NCI-H1694 (cell line): ENCODE results near the gene GLT8D1.

ENCODE experiments used
- DNase-seq: peaks from one replicate; lab custom pipeline; 2025; lab: John Stamatoyannopoulos, UW

The GLT8D1 gene

DNA sequence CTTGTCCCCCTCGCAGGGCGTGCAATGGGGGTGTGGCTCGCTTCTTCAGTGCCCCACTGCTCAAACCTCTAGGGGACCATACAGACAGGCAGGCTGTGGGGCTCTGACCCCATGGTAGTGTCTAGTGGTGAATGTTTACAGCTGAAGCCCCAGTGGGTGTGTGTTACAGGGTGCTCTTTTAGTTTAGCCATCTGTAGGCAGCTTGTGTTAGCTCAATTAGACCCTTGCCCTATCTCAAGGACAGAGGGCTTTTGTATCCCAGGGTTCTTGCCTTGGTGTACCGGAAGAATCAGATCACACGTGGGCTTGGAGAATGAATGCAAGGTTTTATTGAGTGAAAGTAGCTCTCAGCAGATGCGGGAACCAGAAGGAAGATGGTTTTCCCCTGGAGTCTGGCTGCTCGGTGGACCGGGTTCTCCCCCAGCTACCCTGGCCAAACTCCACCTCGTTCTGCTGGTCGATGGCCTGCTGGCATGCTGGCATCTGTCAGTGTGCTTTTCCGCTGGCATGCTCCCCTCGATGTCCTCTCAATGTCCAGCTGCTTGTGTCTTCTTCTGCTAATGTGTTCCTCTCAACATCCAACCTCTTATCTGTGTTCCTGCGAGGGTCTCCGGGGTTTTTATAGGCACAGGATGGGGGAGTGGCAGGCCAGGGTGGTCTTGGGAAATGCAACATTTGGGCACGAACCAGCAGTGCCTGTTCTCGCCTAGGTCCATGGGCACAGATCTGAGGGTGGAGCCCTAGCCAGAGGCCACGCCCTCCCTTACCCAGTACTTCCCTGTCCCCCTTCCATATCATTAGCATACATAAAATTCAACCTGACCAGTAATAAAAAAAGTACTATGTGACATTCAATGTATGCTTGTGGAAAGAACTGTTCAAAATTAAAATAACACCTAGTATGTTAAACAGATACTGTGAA, 7.0 kb upstream of the GLT8D1 start:
- no peak for DNase-seq

DNA sequence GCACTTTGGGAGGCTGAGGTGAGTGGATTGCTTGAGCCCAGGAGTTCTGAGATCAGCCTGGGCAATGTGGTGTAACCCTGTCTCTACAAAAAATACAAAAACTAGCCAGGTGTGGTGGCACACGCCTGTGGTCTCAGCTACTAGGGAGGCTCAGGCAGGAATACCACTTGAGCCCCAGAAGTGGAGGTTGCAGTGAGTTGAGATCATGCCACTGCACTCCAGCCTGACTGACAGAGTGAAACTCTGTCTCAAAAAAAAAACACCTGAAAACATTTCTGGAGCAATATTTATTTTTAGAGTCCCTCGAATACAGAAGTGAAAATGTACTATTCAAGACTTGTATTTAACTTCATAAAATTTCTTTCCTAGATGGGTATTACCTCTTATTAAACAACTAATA, 4.9 kb upstream of the GLT8D1 start:
- no peak for DNase-seq

DNA sequence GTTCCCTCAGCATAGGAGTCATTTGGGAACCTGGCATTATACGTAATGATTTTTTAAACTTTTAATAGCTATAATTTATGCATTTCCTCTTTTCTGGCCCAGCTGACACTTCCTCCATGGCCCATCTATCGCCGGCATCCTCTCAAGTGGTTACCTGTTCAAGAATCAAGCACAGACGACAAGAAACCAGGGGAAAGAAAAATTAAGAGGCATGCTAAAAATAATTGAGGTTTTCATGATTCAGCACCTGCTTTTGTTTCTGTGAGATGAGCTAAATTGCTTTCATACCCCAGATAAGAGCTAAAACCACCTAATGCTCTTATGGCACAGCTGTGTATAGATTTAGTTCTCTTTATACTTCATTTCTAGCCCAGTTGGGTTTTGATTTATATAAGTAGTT, 2.0 kb upstream of the GLT8D1 start:
- DNase-seq = no peak

DNA sequence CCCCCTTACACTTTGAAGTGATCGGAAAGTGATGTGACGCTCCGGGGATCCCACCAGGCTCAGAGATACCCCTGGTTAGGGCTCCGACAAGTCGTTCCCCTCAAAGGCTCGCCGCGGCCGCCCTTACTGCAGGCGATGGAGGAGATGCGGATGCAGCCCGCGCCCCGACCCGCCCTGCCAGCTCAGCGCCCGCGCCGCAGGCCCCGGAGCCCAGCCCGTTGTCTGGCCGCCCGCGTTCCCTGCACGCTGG, 228 bp downstream of the GLT8D1 start:
- no peak for DNase-seq

DNA sequence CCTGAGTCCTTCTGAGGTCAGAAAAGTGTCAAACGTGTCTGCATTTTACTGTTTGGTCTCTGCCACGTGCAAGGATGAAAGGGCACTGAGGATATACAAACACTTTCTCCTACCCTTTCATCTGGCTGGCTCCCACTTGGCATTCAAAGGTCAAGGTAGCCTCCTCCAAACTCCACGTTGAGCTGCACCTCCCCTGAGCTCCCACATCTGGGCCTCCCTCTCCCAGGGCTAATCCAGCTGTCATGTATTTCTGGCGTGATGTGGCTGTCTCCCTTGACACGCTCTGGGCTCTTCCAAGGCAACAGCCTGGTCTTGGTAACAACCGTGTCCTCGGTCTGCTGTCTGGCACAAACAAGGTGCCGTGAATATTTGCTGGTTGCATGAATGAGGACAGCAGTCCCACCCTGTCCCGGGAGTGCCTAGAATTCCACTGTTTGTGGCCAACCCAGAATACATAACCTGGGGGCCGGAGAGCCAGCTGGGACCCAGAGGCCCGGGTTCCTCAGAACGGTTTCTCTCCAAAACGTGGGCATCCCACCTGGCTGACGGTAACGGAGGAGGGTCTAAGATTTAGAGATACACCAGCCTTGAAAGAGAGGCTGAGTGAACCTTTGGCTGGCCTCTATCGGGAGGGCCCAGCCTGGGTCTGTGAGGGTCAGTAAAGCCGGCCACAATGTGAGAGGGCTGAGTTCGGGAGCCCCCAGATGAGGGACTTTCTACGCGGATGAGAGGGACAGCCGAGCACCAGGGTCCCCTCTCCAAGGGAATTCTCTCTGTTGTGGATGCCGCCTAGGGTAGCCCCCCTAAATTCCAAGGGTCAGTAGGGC, 767 bp downstream of the GLT8D1 start:
- DNase-seq = no peak

DNA sequence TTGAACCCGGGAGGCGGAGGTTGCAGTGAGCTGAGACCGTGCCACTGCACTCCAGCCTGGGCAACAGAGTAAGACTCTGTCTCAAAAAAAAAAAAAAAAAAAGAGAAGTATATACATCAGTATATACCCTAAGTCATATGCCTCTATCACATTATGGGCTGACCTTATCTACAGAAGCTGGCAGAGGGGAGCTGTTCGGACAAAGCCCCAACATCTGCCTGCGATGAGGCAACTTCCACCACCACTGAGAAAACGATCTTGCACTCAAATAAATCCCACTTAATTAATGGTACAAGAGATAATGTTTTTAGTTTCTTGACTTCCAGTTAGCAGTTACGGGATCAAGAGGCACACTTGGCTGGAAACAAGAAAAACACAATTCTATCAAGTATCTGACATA, 2.2 kb downstream of the GLT8D1 start:
- DNase-seq = no peak

DNA sequence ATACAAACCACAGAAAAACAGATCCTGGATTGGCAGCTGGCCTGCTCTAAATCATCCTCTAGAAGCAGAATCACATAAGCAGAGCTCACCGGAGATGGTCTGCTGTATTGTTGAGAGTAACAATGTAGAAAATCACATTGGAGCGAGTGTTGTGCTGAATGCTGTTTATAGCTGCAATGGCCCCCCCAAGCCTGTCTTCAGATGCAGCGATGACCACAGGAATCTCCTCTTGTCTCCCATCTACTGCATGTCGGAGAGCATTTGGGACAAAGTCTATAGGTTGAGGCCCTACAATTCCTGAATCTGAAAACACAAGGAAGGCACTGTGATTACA, 8.0 kb downstream of the GLT8D1 start:
- no peak for DNase-seq

DNA sequence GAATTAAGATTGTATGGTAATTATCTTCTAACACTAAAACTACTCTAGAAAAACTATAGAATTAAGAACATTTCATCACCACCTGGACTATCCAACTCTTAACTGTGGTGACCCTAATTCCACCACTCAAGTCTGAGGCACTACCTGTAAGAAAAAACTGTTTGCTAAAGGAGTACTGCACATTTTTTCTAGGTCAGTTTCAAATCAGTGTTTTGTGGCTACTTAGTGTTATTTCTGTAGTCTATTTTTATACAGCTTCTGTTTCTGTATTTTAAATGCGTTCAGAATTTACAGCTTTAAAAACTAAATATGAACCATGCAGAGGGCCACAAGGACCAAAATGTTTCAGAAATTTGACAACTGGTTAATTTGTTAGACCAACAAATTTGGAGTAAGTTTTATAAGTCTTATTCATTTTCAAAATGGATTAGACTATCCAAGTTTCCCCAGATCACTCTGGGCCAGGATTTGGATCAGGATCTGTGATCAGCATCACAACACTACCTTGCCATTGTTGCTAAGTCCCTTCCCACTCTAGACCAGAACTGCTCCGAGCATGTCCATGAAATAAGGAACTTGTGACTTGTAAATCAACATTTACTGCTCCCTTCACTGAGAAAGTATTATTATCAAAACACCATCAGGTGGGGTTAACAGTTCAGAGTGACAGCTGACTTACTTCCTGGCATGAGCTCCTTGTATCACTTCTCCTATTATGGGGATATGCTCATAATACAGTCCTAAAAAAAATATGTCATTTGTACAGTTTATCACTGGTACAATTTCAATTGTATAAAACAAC, 8.6 kb downstream of the GLT8D1 start:
- DNase-seq = no peak

DNA sequence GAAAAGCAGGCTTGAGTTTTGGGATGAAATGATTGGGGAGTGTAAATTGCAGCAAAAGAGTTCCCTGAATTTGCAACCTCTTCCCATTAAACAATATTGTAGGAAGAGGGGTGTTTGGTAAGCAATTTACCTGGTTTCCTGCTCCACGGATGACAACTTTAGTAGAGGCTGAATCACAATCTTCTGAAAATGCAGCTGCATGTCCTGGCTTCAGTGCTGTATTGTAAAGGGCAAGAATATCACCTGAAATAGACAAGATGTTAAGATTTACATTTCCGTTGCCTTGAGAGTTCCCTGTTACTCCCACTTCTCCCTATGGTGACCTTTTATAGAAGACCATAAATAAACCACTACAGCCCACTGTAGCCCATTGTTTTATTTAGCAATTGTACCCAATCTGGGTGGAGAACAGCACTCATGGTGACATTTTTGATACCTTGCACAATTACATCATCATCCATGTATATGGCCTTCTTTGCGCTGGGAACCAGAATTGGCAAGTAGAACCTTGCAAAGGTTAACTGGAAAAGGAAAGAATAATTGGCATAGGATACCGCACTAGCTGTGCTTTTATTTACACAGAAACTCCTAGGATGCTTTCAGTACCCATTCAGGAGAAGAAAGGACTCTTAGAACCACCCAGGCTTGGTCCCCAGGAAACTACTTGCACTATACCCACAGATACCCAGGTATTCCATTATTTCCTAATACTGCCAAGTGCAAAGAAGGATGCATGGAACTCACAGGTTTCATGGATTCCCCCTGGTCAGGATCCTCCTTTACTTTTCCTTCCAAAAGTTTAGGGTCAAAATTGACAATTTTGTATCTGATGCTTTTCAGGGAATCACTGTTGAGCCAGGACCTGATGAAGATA, 9.6 kb downstream of the GLT8D1 start:
- DNase-seq = no peak

DNA sequence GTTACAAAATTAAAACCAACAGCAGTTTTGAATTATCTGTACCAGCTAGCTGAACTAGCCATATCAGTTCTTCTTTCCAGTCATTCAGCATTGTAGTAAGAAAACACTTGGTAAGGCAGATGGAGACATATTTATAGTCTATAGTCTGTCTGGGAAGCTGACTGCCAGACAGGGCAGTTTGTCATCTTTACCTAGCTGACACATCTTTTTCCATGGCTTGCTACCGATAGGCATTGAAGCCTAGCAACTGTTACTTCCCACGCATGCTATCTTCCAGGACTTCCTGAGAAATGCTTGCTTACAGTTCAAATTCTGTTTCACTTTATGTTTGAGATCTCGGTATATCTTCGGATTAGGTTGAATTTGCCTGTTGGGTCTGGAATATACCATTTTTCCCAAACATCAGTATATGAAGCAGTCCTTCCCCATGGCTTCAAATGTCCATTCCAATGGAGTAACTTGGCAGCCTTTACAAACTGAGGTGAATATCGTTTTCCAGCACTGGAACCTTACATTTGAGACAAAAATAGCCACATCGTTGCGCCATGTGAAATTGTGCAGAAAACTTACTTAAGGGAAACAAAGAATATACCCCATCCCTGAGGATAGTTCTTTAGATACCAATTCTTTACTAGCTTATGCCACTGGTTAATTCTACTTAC, 10.9 kb downstream of the GLT8D1 start:
- no peak for DNase-seq

DNA sequence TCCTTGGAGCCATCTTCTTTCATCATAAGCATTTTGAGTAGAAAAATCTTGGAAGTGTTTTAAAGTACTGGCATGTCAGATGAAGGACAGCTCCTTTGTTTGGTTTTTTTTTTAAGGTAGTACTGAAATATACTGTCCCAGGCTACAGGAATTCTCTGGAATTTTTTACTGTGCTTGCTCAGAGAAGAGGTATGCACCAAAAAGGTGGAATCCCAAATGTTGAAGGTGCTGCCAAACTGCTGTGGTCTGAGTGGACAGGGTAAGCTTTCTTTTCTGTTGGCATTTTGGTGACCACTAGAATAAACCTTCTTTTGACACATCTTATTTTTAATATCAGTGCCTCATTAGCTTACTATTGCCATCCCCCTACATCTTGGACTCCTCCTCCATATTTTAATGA, 12.5 kb downstream of the GLT8D1 start:
- no peak for DNase-seq

DNA sequence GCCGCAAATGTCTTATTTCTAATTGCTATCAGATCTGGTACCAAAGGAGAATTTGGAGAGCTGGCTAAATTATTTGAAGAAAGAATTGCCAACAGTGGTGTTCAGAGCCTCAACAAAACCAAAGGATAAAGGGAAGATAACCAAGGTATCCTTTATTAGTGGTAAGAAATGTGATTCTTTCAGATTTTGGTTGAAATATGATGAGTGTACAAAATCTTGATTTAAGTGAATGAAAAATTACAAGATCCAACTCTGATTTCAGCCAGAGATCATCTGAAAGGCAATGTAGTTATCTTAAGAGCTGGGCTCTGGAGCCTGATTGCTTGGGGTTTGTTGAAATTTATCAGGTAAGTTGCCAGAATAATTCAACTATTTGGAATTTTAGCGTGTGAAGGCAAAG, 15.0 kb downstream of the GLT8D1 start:
- DNase-seq = no peak

DNA sequence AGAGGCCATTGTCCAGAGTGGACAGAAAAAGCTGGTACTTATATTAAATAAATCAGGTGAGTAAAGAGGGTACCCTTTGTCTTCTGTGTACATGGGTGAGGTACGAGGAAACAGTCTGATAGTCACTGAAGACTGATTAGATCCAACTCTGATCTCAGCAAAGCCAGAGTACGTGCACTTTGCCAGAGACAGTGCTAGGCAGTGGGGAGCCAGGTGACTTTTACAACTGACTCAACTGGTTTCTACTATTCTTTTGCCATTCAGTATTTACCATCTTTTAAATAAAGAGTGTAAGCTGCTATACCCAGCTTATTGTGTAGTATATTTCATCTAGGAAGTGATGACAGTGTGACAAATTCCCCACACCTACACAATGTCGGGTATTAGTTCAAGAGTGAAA, 16.4 kb downstream of the GLT8D1 start:
- DNase-seq = no peak

DNA sequence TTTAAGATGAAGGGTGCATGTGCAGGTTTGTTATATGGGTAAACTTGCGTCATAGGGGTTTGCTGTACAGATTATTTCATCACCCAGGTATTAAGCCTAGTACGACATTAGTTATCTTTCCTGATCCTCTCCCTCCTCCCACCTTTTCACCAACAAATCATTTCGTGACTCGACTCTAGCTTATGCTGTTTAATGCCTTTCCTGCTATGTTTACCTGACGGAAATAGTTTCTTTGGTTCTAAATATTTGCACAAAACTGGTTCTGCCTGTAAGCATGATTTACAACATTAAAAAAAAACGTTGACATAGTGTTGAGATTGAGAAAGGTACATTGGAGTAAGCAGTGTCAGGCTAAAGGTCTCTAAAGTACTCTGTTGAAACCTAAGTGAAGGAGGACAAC, 17.3 kb downstream of the GLT8D1 start:
- DNase-seq = no peak

DNA sequence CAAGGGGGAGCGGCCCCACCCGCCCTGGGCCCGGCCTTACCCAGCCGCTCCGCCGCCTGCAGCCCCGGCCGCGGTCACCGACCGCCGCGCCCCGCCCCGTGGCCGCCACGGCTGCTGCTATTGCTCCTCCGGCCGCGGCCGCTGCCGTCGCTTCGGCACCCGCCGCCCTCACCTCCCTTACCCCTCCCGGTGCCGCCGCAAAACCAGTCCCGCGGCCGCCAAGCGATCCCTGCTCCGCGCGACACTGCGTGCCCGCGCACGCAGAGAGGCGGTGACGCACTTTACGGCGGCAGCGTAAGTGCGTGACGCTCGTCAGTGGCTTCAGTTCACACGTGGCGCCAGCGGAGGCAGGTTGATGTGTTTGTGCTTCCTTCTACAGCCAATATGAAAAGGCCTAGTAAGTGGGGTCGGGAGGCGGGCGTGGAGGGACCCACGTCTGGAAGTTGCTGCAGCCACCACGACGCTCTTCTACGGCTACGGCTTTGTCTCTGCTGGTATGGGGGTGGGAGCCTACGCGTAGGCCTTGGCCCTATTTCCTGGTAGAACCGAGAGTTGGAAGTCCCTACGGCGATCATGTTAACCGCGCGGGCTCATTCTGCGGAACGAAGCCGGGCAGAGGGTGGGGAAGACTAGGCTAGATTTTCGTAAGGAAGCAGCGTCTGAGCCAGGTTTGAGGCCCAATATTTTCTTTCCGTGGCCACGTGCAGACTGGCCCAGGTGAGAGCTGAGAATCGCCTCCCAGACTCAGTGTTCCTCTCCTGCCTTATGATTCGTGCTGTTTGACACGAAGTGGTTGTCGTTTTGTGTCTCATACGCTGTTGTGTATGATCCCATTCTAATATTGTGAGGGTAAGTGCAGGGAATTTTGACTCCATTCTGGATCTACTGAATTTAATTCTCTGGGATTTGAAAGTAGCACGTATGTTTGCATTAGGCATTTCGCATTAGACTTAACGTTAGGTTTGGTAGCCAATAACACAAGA, 19.6 kb downstream of the GLT8D1 start, which contains the start of the genes GNL3 and PBRM1:
TSS of gene GNL3 (plus strand) at position 324 of the 983 bp plus-strand sequence. CDS start at position 385, 61 bp downstream.
TSS of gene PBRM1 (minus strand) at position 205 of the 983 bp plus-strand sequence.
- peak; percentile 39 for DNase-seq

DNA sequence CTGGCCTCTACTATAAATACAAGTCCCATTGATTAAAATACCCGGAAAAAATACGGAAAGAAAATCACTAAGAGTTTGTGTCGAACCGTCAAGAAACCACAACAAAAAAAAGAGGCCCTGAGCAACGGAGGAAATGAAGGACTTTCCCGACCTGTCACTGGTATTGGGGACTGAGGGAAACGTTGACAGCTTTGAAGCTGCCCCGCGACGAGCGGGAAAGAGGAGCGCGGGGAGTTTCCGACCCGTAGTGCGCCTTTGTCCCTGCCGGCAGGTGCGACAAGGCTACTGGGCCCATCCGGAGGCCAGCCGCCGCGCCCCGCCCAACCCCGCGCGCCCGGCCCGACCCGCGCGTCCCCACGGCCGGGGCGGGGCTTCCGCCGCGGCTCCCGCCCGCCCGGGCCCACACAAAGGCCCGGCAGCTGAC, 20.3 kb downstream of the GLT8D1 start:
- no peak for DNase-seq

DNA sequence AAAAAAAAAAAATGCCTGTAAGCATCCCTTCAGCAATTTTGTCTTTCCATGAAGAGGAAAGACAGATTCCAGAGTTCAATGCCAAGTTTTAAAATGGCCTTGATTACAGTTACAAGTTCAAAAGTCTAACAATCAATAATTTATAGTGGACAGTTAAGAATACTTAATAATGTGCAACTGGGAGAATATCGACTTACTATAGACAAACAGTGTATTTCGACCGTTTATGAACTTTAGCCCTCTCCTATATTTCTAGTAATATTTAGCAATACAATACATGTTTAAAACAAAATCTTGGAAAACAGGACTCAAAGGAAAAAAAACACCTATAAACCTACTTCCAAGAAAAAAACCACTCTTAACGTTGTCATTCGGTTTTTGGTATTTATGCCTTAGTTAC, 21.4 kb downstream of the GLT8D1 start:
- no peak for DNase-seq

DNA sequence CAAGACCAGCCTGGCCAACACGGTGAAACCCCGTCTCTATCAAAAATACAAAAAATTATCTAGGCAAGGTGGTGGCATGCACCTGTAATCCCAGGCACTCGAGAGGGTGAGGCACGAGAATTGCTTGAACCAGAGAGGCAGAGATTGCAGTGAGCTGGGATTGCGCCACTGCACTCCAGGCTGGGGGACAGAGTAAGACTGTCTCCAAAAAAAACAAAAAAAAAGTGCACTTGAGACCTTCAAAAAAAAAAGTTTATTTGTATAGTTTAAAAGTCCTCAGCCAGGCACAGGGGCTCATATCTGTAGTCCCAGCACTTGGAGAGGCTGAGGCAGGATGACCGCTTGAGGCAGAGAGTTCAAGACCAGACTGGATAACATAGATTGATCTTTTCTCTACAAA, 22.0 kb downstream of the GLT8D1 start:
- DNase-seq = no peak

DNA sequence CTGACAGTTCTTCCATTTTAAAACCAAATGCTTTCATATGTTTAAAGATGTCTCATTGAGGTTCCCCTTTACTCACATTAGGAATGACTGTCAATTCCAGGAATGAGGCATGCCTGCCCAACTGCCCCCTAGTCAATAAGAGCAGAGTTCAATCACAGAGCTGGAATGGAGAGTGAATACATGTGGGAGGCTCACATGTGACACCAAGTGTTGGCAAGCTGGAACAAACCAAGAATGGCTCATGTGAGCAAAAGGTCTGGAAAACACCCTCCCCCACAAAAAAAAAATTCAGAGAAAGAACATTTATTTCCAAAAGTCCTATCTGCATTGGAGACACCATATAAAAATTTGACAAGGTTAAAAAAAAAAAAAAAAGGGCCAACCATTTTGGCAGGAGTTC, 23.6 kb downstream of the GLT8D1 start:
- DNase-seq = no peak

DNA sequence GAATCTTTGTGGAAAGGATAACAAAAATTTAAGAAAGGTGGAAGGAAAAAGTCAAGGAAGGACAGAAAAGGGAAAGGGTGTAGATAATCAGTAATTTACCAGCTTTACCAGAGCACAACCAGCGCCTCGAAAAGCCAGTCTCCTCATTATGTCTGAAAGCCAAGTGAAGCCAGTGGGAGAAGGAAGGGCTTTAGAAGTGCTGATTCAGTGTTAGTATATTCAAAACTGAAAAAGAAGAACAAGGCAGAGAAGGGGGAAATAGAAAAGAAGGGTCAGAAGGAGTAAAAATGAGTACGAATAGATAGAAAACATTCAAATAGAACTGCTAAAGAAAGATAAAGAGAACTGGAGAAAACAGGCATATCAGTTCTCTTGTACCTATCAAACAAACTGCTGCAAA, 24.0 kb downstream of the GLT8D1 start:
- no peak for DNase-seq
